RWPE1 (cell line): ENCODE measurements around the gene MSI1.

Experiments
- CTCF ChIA-PET: fragments of 350-600 bp; sonication (Branson Sonifier 250); formaldehyde crosslinking; extraction: SDS; loops from one replicate; lab custom pipeline; 2021; lab: Yijun Ruan, JAX
- POLR2A ChIA-PET: fragments of 400-600 bp; formaldehyde crosslinking; extraction: SDS; loops from one replicate; lab custom pipeline; 2020; ENCODE audit warnings: antibody characterized with exemption; ENCODE audit not compliant: low non-redundant PET; lab: Yijun Ruan, JAX
- DNase-seq: peaks from one replicate; pipeline ENCODE4 v3.0.0; 2012; ENCODE audit warnings: low spot score
- H3K27ac ChIP-seq: fragments of 450-650 bp; 2 replicates; pipeline ENCODE4 v1.5.1; 2017
- CTCF ChIP-seq: fragments of 450-650 bp; conservative IDR thresholded peaks from 2 replicates; pipeline ENCODE4 v1.5.1; 2017; ENCODE audit warnings: low read depth, mild to moderate bottlenecking

The MSI1 gene

GRCh38 chr12:120408771-120409170, 39.8 kb upstream of the MSI1 start:
- H3K27ac ChIP-seq, result no peak overlapping the region
- ChIA-PET CTCF (interaction anchor here (0.7 kb wide), 1 partner anchor 9 kb away, joined by 4 read pairs; no protein-coding TSS in a partner anchor), POLR2A (no interaction called here)
- TF ChIP-seq CTCF, result no peak
- no peak for DNase-seq

- CTCF ChIA-PET, result no interaction called here
- no peak for TF ChIP-seq CTCF
- no peak overlapping the region for H3K27ac ChIP-seq
- no peak for DNase-seq
- POLR2A ChIA-PET, result no interaction called here
These were observed 37.6 kb upstream of the MSI1 start for GRCh38 chr12:120406553-120406952.

- no peak for TF ChIP-seq CTCF
- no peak overlapping the region for H3K27ac ChIP-seq
- no peak for DNase-seq
- ChIA-PET CTCF (no interaction called here), POLR2A (no interaction called here)
These were observed 37.1 kb upstream of the MSI1 start for GRCh38 chr12:120406069-120406468.

- no peak for TF ChIP-seq CTCF
- H3K27ac ChIP-seq, result no peak overlapping the region
- CTCF ChIA-PET, result interaction anchor here (0.6 kb wide), 1 partner anchor 29 kb away, joined by 3 read pairs; no protein-coding TSS in a partner anchor
- POLR2A ChIA-PET, result no interaction called here
- no peak for DNase-seq
These were observed 35.3 kb upstream of the MSI1 start for GRCh38 chr12:120404271-120404670.

- CTCF ChIA-PET, result no interaction called here
- no peak for TF ChIP-seq CTCF
- DNase-seq, result no peak
- no peak overlapping the region for H3K27ac ChIP-seq
- POLR2A ChIA-PET, result no interaction called here
These were observed 34.9 kb upstream of the MSI1 start for GRCh38 chr12:120403869-120404268.

- CTCF ChIA-PET, result no interaction called here
- POLR2A ChIA-PET, result no interaction called here
- DNase-seq, result no peak
- H3K27ac ChIP-seq, result no peak overlapping the region
- no peak for TF ChIP-seq CTCF
These were observed 33.3 kb upstream of the MSI1 start for GRCh38 chr12:120402217-120402616.
